Frontal cortex (tissue), 4 donors: ENCODE measurements around the gene BUB3. TPM values are rescaled to one million over a fixed set of nuclear protein-coding genes. Genes with fewer than 3 reads are reported as not detected.

Experiments
- DNase-seq, 2 donors: peaks; one replicate each; pipeline ENCODE4 v3.0.0; 2012; ENCODE audit warnings: low spot score in 2 of 2
- FAIRE-seq: peaks from 2 replicates; lab custom pipeline; 2012; peaks lifted over from hg19 to GRCh38; lab: Jason Lieb, UNC
- total RNA-seq: library from RNA; depleted of rRNA; stranded (reverse); fragments of >200 nt; gene quantifications from one replicate; pipeline ENCODE4 v1.2.3, GENCODE V29; 2014
- donor health status: control.
- donor health status: control.
- donor health status: control.

The BUB3 gene
- total RNA-seq, 1 donor from 2014 or later, result 90.1 TPM

- no peak for FAIRE-seq
Observed at GRCh38 chr10:123191886-123192285, 37.7 kb downstream of the BUB3 start.

DNA sequence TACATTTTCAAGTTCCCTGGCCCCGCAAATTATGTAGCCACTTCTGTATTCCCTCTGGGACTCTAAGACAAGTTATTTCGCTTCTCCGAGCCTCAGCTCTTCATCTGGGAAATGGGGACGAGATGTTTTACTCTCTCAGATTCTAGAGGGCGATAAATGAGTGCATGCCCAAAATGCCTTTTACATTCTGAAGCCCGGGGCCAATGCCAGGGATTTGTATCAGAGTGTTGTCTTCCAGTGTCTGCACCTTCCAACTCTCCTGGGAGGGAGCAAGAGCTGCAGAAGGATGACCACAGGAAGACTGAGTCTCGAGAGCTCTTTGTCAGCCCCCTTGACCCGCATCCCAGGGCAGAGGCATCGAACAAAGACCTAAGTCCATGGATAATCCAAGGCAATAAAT, 39.9 kb downstream of the BUB3 start:
- no peak for FAIRE-seq
- no peak for DNase-seq

More at GRCh38 chr10:123191886-123192285, 37.7 kb downstream of the BUB3 start:
- DNase-seq, result no peak

GRCh38 chr10:123200531-123200930, 46.3 kb downstream of the BUB3 start:
- FAIRE-seq, result no peak
- no peak for DNase-seq

DNA sequence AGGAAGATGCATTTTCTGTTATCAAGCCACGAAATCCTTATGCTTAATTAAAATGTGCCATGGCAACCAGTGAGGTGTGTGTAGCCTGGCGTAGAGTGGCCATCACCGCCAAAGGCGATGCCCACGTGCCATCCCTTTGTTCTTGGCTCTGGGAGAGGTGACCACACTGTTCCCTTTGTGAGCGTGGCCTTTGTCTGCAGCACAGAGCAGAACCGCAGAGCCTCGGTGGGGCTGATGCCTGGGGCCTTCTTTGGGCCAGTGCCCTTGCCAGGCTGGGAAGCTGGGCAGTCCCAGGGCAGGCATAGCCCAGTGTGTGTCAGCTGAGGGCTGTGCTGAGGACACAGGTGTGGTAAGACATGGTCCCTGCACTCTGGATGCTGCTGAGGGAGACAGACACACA, 48.3 kb downstream of the BUB3 start:
- FAIRE-seq (no peak), DNase-seq (no peak)

- FAIRE-seq (no peak), DNase-seq (no peak)
Observed at GRCh38 chr10:123203393-123204126, 49.4 kb downstream of the BUB3 start.

GRCh38 chr10:123204127-123204461, 49.9 kb downstream of the BUB3 start:
- DNase-seq, result no peak
- no peak for FAIRE-seq

DNA sequence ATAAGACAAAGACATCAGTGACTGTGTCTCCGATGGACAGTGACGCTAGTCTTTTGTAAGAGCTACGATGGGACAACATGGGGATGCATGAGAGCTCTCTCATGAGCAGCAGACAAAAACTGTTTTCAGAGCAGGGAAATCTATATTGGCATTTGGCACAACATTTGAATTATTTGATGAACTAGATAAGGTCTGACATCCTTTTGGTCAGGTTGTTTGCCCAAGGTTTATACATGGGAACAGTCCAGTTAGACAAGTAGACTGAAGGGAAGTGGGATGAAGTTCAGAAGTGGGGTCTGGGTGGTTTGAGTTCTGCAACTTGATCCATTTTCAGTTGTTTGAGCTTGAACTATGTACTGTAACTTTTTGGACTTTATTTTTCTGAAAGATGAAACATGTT, 50.8 kb downstream of the BUB3 start:
- no peak for DNase-seq

DNA sequence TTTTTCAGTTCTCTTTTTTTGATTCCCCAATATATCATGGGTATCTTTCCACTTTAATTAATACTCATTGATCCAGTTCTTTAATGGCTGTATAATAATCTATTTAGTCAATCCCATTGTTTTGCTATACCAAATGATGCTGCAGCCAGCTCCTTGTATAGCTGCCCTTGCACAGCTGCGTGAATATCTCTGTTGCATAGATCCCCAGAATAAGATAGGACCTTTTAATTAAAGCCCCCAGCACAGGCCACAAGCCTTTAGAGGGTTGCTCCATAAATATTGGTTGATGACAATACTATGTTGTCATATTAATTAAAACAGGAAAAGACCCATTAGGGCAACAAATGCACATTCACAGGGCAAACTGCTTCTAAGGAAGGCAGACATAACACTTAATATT, 57.9 kb downstream of the BUB3 start:
- DNase-seq (no peak), FAIRE-seq (no peak)

More for the DNA sequence above, 50.8 kb downstream of the BUB3 start:
- FAIRE-seq, result no peak

DNA sequence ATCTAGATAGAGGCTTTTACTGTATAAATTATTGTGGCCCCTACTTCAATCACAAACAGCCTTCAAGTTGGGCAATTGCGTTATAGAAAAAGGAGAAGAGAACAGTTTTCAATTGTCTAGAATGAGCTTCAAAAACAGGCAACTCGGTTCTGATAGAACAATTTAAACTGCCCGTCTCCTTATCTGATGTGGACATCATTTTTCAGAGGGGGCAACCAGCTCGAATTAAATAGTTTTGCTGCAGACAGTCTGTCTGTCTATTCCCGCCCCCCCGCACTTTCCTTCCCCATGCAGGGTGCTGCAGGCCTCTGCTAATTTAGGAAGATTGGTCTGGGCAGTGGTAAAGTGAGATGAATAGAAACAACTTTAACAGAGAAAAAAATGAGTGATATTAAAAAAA, 58.4 kb downstream of the BUB3 start:
- DNase-seq, result no peak
- no peak for FAIRE-seq

DNA sequence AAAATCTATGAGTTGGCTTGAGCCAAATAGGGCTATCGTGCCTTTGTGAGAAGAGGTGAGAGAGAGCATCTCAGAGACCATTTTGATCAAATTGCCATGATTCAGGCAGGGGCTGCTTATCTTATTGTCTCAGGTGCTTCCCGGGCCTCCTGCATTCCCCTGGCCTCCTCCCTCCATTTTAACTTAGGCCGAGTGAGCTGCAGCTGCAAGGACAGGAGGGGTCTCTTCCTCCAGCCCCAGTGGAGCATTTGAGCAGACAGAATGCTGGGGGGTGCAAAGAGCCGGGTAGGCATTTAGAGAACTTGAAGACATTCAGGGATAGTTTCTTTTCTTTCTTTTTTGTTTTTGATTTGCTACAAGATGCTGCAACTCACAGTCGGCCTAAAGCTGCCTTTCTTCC, 59.0 kb downstream of the BUB3 start:
- no peak for DNase-seq
- FAIRE-seq, result no peak

Other genes with a start within 250 kb of the BUB3 start
- not detected for gene FAM24A, start 243.8 kb upstream of the BUB3 start, total RNA-seq
- 34.6 TPM for gene C10orf88, start 200.2 kb upstream of the BUB3 start, total RNA-seq
- gene PSTK, start 174.0 kb upstream of the BUB3 start, total RNA-seq, result 9.8 TPM
- 9.8 TPM for gene IKZF5, start 145.6 kb upstream of the BUB3 start, total RNA-seq
- 14.3 TPM for gene ACADSB, start 145.4 kb upstream of the BUB3 start, total RNA-seq
- not detected for gene HMX3, start 18.4 kb upstream of the BUB3 start, total RNA-seq
- not detected for gene HMX2, start 6.3 kb upstream of the BUB3 start, total RNA-seq